Lower leg skin (tissue), 3 donors: ENCODE results near the gene SLC25A23.

Experiments used
- POLR2A ChIP-seq, 2 donors: fragments of 450-650 bp; IDR thresholded peaks; one replicate each; pipeline ENCODE4 v1.6.1; 2016 to 2017; ENCODE audit warnings: antibody characterized with exemption in 2 of 2, mild to moderate bottlenecking in 1 of 2, moderate library complexity in 1 of 2
- TF ChIP-seq, protein P1 (sequence below), 3 donors: fragments of 450-650 bp; IDR thresholded peaks; one replicate each; pipeline ENCODE4 v1.5.1; 2016; ENCODE audit warnings: antibody characterized with exemption in 3 of 3, mild to moderate bottlenecking in 3 of 3, moderate library complexity in 2 of 3

GRCh38 chr19:6402058-6402457, 57.5 kb downstream of the SLC25A23 start:
- TF ChIP-seq, protein P1, sequence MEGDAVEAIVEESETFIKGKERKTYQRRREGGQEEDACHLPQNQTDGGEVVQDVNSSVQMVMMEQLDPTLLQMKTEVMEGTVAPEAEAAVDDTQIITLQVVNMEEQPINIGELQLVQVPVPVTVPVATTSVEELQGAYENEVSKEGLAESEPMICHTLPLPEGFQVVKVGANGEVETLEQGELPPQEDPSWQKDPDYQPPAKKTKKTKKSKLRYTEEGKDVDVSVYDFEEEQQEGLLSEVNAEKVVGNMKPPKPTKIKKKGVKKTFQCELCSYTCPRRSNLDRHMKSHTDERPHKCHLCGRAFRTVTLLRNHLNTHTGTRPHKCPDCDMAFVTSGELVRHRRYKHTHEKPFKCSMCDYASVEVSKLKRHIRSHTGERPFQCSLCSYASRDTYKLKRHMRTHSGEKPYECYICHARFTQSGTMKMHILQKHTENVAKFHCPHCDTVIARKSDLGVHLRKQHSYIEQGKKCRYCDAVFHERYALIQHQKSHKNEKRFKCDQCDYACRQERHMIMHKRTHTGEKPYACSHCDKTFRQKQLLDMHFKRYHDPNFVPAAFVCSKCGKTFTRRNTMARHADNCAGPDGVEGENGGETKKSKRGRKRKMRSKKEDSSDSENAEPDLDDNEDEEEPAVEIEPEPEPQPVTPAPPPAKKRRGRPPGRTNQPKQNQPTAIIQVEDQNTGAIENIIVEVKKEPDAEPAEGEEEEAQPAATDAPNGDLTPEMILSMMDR (IDR thresholded peaks at IDR 0.05), result no peak
- no peak for TF ChIP-seq POLR2A (IDR thresholded peaks at IDR 0.05)
